Endodermal cell (in vitro differentiated cells): ENCODE data around the gene INAFM2. TPM values are rescaled to one million over a fixed set of nuclear protein-coding genes. Genes with fewer than 3 reads are reported as not detected.

Experiments used
- DNase-seq: peaks from one replicate; pipeline ENCODE4 v3.0.0-alpha.2; 2017
- H3K27ac ChIP-seq: 2 replicates; pipeline ENCODE4 v1.5.1; 2013; ENCODE audit warnings: mild to moderate bottlenecking, low read depth, low read length, moderate library complexity
- H3K27me3 ChIP-seq: 2 replicates; pipeline ENCODE4 v1.6.1; 2013; ENCODE audit warnings: mild to moderate bottlenecking, low read length, moderate library complexity; ENCODE audit not compliant: insufficient read depth, control insufficient read depth, poor library complexity, severe bottlenecking
- H3K36me3 ChIP-seq: 2 replicates; pipeline ENCODE4 v1.7.0; 2013; ENCODE audit warnings: mild to moderate bottlenecking, low read length, moderate library complexity; ENCODE audit not compliant: control insufficient read depth, insufficient read depth
- H3K4me1 ChIP-seq: one replicate; pipeline ENCODE4 v1.7.0; 2013; ENCODE audit warnings: low read length; ENCODE audit not compliant: control insufficient read depth, insufficient read depth
- H3K4me3 ChIP-seq: 2 replicates; pipeline ENCODE4 v1.5.1; 2013; ENCODE audit warnings: mild to moderate bottlenecking, low read length, moderate library complexity
- H3K9ac ChIP-seq: 2 replicates; pipeline ENCODE4 v1.6.1; 2013; ENCODE audit warnings: mild to moderate bottlenecking, low read length, moderate library complexity; ENCODE audit not compliant: poor library complexity, severe bottlenecking; ENCODE audit errors: extremely low read depth
- H3K9me3 ChIP-seq: 2 replicates; pipeline ENCODE4 v1.6.1; 2013; ENCODE audit warnings: mild to moderate bottlenecking, low read length, moderate library complexity; ENCODE audit not compliant: control insufficient read depth
- H3K27ac Mint-ChIP-seq: 2 replicates; pipeline ENCODE4 v1.8.0; 2020; ENCODE audit warnings: mixed read lengths
- H3K27me3 Mint-ChIP-seq: 2 replicates; pipeline ENCODE4 v1.8.0; 2021; ENCODE audit warnings: mild to moderate bottlenecking, mixed read lengths; ENCODE audit not compliant: insufficient read depth
- H3K36me3 Mint-ChIP-seq: 2 replicates; pipeline ENCODE4 v1.8.0; 2020; ENCODE audit warnings: low read depth, mixed read lengths
- H3K4me1 Mint-ChIP-seq: 2 replicates; pipeline ENCODE4 v1.8.0; 2020; ENCODE audit warnings: mixed read lengths
- H3K4me3 Mint-ChIP-seq: 2 replicates; pipeline ENCODE4 v1.8.0; 2020; ENCODE audit warnings: mild to moderate bottlenecking, moderate library complexity, mixed read lengths
- H3K9me3 Mint-ChIP-seq: 2 replicates; pipeline ENCODE4 v1.8.0; 2020; ENCODE audit warnings: mild to moderate bottlenecking, mixed read lengths
- WGBS, 2 experiments: methylation state at CpG; one replicate each; pipeline versions ENCODE4 v1.1.5 to v1.1.7; 2013; ENCODE audit warnings: missing lambda C conversion rate in 2 of 2, mixed read lengths in 1 of 2; ENCODE audit not compliant: insufficient coverage in 1 of 2, insufficient read length in 1 of 2; 5-methylcytosine and 5-hydroxymethylcytosine counted together
- total RNA-seq, 2 donors: library from RNA; stranded (reverse); fragmentation: NEBNext Ultra II Directional in 1 of 2; extraction: Animal tissue kit (Norgen Biotek cat#: 25700) in 1 of 2; gene quantifications; 2 replicates in 1 of 2; 3 replicates in 1 of 2; pipeline ENCODE4 v1.2.1, GENCODE V29; 2021
- TF ChIP-seq, protein P1 (sequence below): fragments of 200-600 bp; sonication (generic); conservative IDR thresholded peaks from 2 replicates; pipeline ENCODE4 v1.5.0; 2021; ENCODE audit warnings: antibody characterized with exemption, mild to moderate bottlenecking

The INAFM2 gene
- total RNA-seq, 2 donors from 2014 or later = 4.6 to 8.6 TPM

GRCh38 chr15:40367686-40368611, 44.5 kb downstream of the INAFM2 start:
- Mint-ChIP-seq H3K27me3 (peaks cover 52% of the 10 kb centered on the region), H3K4me3 (no peak overlapping the region), H3K9me3 (no peaks in the 10 kb centered on the region), H3K27ac (no peak overlapping the region), H3K4me1 (no peaks in the 10 kb centered on the region), H3K36me3 (no peaks in the 10 kb centered on the region)
- no peaks in the 10 kb centered on the region for H3K9me3 ChIP-seq
- 30 to 53% methylated on average over 44 to 91 of the region's 91 CpGs for WGBS, 2 experiments
- TF ChIP-seq, protein P1, sequence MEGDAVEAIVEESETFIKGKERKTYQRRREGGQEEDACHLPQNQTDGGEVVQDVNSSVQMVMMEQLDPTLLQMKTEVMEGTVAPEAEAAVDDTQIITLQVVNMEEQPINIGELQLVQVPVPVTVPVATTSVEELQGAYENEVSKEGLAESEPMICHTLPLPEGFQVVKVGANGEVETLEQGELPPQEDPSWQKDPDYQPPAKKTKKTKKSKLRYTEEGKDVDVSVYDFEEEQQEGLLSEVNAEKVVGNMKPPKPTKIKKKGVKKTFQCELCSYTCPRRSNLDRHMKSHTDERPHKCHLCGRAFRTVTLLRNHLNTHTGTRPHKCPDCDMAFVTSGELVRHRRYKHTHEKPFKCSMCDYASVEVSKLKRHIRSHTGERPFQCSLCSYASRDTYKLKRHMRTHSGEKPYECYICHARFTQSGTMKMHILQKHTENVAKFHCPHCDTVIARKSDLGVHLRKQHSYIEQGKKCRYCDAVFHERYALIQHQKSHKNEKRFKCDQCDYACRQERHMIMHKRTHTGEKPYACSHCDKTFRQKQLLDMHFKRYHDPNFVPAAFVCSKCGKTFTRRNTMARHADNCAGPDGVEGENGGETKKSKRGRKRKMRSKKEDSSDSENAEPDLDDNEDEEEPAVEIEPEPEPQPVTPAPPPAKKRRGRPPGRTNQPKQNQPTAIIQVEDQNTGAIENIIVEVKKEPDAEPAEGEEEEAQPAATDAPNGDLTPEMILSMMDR = peak; percentile 90
- no peak overlapping the region for H3K9ac ChIP-seq
- H3K36me3 ChIP-seq = no peaks in the 10 kb centered on the region
- no peak overlapping the region for H3K27ac ChIP-seq
- peaks cover 42% of the 10 kb centered on the region for H3K27me3 ChIP-seq
- H3K4me3 ChIP-seq = no peak overlapping the region
- DNase-seq = peak; percentile 96
- no peaks in the 10 kb centered on the region for H3K4me1 ChIP-seq

DNA sequence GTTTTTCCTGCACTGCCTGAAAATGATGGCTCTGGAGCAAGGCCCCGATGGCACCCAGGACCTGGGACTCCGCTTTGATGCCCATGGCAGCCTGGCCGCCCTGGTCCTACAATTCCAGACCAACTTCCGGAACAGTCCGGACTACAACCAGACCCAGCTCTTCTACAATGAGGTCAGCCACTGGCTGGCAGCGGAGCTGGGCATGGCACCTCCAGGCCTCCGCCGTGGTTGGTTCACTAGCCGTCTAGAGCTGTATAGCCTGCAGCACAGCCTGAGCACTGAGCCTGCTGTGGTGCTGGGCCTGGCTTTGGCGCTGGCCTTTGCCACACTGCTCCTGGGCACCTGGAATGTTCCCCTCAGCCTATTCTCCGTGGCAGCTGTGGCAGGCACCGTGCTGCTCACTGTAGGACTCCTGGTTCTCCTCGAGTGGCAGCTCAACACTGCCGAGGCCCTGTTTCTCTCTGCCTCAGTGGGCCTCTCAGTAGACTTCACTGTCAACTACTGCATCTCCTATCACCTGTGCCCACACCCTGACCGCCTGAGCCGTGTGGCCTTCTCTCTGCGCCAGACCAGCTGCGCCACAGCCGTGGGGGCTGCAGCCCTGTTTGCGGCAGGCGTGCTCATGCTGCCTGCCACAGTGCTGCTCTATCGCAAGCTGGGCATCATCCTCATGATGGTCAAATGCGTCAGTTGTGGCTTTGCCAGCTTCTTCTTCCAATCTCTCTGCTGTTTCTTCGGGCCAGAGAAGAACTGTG, 45.4 kb downstream of the INAFM2 start:
- Mint-ChIP-seq H3K4me3 (no peak overlapping the region), H3K27me3 (peaks cover 52% of the 10 kb centered on the region)

GRCh38 chr15:40369474-40369869, 46.0 kb downstream of the INAFM2 start:
- H3K4me1 Mint-ChIP-seq = no peaks in the 10 kb centered on the region
- H3K36me3 ChIP-seq = no peaks in the 10 kb centered on the region
- peaks cover 42% of the 10 kb centered on the region for H3K27me3 ChIP-seq
- no peak overlapping the region for H3K27ac Mint-ChIP-seq
- no peaks in the 10 kb centered on the region for H3K9me3 ChIP-seq
- 89 to 92% methylated on average over 10 of the region's 10 CpGs for WGBS, 2 experiments
- H3K9ac ChIP-seq = no peak overlapping the region
- no peaks in the 10 kb centered on the region for H3K9me3 Mint-ChIP-seq
- DNase-seq = no peak
- H3K4me1 ChIP-seq = no peaks in the 10 kb centered on the region
- no peaks in the 10 kb centered on the region for H3K36me3 Mint-ChIP-seq
- no peak overlapping the region for H3K4me3 ChIP-seq
- peaks cover 52% of the 10 kb centered on the region for H3K27me3 Mint-ChIP-seq
- H3K27ac ChIP-seq = no peak overlapping the region
- H3K4me3 Mint-ChIP-seq = no peak overlapping the region
- TF ChIP-seq, protein P1 = no peak

More for the DNA sequence above, 45.4 kb downstream of the INAFM2 start:
- H3K4me1 ChIP-seq = no peaks in the 10 kb centered on the region
- H3K27ac Mint-ChIP-seq = no peak overlapping the region
- no peaks in the 10 kb centered on the region for H3K36me3 Mint-ChIP-seq
- H3K4me3 ChIP-seq = no peak overlapping the region
- TF ChIP-seq, protein P1 = no peak
- H3K9me3 ChIP-seq = no peaks in the 10 kb centered on the region
- 95 to 97% methylated on average over 18 to 24 of the region's 24 CpGs for WGBS, 2 experiments
- no peaks in the 10 kb centered on the region for H3K4me1 Mint-ChIP-seq
- H3K27ac ChIP-seq = no peak overlapping the region
- H3K9ac ChIP-seq = no peak overlapping the region
- no peaks in the 10 kb centered on the region for H3K9me3 Mint-ChIP-seq
- peak; percentile 32 for DNase-seq
- H3K27me3 ChIP-seq = peaks cover 42% of the 10 kb centered on the region
- H3K36me3 ChIP-seq = no peaks in the 10 kb centered on the region
